A549 (cell line): ENCODE measurements around the gene PSMD8. TPM values are rescaled to one million over a fixed set of nuclear protein-coding genes. Genes with fewer than 3 reads are reported as not detected.
A peak's percentile ranks its signal among the peaks of the same experiment; 100 is the strongest.

Source experiments
- ATAC-seq, 2 experiments: fragments of 200-7000 bp in 1 of 2; fragments of >200 bp in 1 of 2; cut with Nextera tagmentation in 1 of 2; cut with Tn5 transposase in 1 of 2; 3 replicates each; pipeline versions ENCODE4 v1.8.0 to v1.9.1; 2018 to 2020; ENCODE audit warnings: mild to moderate bottlenecking in 1 of 2, moderate library complexity in 1 of 2
- CTCF ChIA-PET: fragments of 300-600 bp; sonication (Branson Sonifier 250); formaldehyde crosslinking; extraction: SDS; loops from one replicate; lab custom pipeline; 2021; ENCODE audit warnings: antibody characterized with exemption, inconsistent platforms; lab: Yijun Ruan, JAX
- POLR2A ChIA-PET: fragments of 350-600 bp; formaldehyde crosslinking; extraction: SDS; loops from one replicate; lab custom pipeline; 2021; ENCODE audit warnings: antibody characterized with exemption, inconsistent platforms; lab: Yijun Ruan, JAX
- DNase-seq, 2 experiments: peaks; one replicate each; pipeline versions ENCODE4 v3.0.0 to v3.0.0-alpha.2; 2011 to 2016; ENCODE audit warnings: low read depth in 1 of 2, low spot score in 1 of 2
- FAIRE-seq: peaks from 2 replicates; lab custom pipeline; 2011; peaks lifted over from hg19 to GRCh38; lab: Jason Lieb, UNC
- H3K27ac ChIP-seq, 2 experiments: fragments of >200 bp; sonication (Bioruptor Twin); formaldehyde crosslinking; 3 replicates each; pipeline ENCODE4 v1.5.1; 2016 to 2017
- H3K4me1 ChIP-seq: fragments of >200 bp; sonication (Bioruptor Twin); formaldehyde crosslinking; 3 replicates; pipeline ENCODE4 v1.6.1; 2016
- H3K4me2 ChIP-seq: fragments of >200 bp; sonication (Bioruptor Twin); formaldehyde crosslinking; 3 replicates; pipeline ENCODE4 v1.6.1; 2016
- H3K4me3 ChIP-seq: fragments of >200 bp; sonication (Bioruptor Twin); formaldehyde crosslinking; 3 replicates; pipeline ENCODE4 v1.5.1; 2016
- H3K9me3 ChIP-seq: fragments of >200 bp; sonication (Bioruptor Twin); formaldehyde crosslinking; 3 replicates; pipeline ENCODE4 v1.6.1; 2016
- BHLHE40 ChIP-seq: IDR thresholded peaks from 2 replicates; pipeline ENCODE4 v1.6.1; 2012; ENCODE audit warnings: low read depth, low read length, inconsistent platforms
- CBX8 ChIP-seq: fragments of 200-600 bp; sonication (generic); IDR thresholded peaks from 2 replicates; pipeline ENCODE4 v1.6.1; 2016
- ESRRA ChIP-seq: fragments of 150-350 bp; IDR thresholded peaks from 2 replicates; pipeline ENCODE4 v1.6.1; 2014; ENCODE audit warnings: mild to moderate bottlenecking, low read length, borderline replicate concordance
- GATA3 ChIP-seq: IDR thresholded peaks from 2 replicates; pipeline ENCODE4 v1.6.1; 2012; ENCODE audit warnings: borderline replicate concordance
- HDAC2 ChIP-seq: fragments of 200-600 bp; sonication (generic); IDR thresholded peaks from 2 replicates; pipeline ENCODE4 v1.6.1; 2016
- HOXA7 ChIP-seq: fragments of 250-450 bp; sonication (Bioruptor Pico); IDR thresholded peaks from 2 replicates; pipeline ENCODE4 v1.5.0; 2020; ENCODE audit warnings: mild to moderate bottlenecking, moderate library complexity
- JUNB ChIP-seq: fragments of >200 bp; sonication (Bioruptor Twin); formaldehyde crosslinking; IDR thresholded peaks from 2 replicates; pipeline ENCODE4 v1.6.1; 2016
- NFE2L2 ChIP-seq: fragments of 150-350 bp; conservative IDR thresholded peaks from 2 replicates; pipeline ENCODE4 v1.6.1; 2014; ENCODE audit warnings: low read length
- NPAS2 ChIP-seq: fragments of 250-450 bp; sonication (Bioruptor Pico); IDR thresholded peaks from 2 replicates; pipeline ENCODE4 v1.8.0; 2022; ENCODE audit warnings: mild to moderate bottlenecking, moderate library complexity, borderline replicate concordance
- NR3C1 ChIP-seq: fragments of >200 bp; sonication (Bioruptor Twin); formaldehyde crosslinking; IDR thresholded peaks from 3 replicates; pipeline ENCODE4 v1.6.1; 2017
- PBX3 ChIP-seq: IDR thresholded peaks from 2 replicates; pipeline ENCODE4 v1.6.1; 2012
- RAD21 ChIP-seq, 2 experiments: fragments of >200 bp in 1 of 2; sonication (Bioruptor Twin) in 1 of 2; formaldehyde crosslinking in 1 of 2; IDR thresholded peaks in 1 of 2; conservative IDR thresholded peaks in 1 of 2; 2 replicates in 1 of 2; 3 replicates in 1 of 2; pipeline ENCODE4 v1.6.1; 2012 to 2018; ENCODE audit warnings: inconsistent platforms in 1 of 2
- WGBS: methylation state at CpG from one replicate; pipeline ENCODE4 v1.1.6; 2017; ENCODE audit errors: missing lambda C conversion rate; 5-methylcytosine and 5-hydroxymethylcytosine counted together
- polyA plus RNA-seq, 4 experiments: library from polyadenylated mRNA; depleted of rRNA in 3 of 4; stranded (reverse); fragments of >200 nt; fragmentation: RNase III in 1 of 4; extraction: RNeasy Plus Mini Kit Qiagen cat#74134 plus additional on column Dnase treatment in 1 of 4; gene quantifications; 2 replicates in 3 of 4; 3 replicates in 1 of 4; pipeline ENCODE4 v1.2.3, GENCODE V29; 2011 to 2017
- TF ChIP-seq, protein P1 (sequence below): fragments of >200 bp; sonication (Bioruptor Twin); formaldehyde crosslinking; IDR thresholded peaks from 3 replicates; pipeline ENCODE4 v1.5.1; 2016
- TF ChIP-seq, protein P2 (sequence below): fragments of 250-450 bp; sonication (Bioruptor Pico); IDR thresholded peaks from 2 replicates; pipeline ENCODE4 v1.5.0; 2021; ENCODE audit warnings: mild to moderate bottlenecking, moderate library complexity, borderline replicate concordance

PSMD8 gene
- polyA plus RNA-seq, 2 of the 4 experiments (the other 2 are of a cell fraction), result 437 to 456 TPM

DNA sequence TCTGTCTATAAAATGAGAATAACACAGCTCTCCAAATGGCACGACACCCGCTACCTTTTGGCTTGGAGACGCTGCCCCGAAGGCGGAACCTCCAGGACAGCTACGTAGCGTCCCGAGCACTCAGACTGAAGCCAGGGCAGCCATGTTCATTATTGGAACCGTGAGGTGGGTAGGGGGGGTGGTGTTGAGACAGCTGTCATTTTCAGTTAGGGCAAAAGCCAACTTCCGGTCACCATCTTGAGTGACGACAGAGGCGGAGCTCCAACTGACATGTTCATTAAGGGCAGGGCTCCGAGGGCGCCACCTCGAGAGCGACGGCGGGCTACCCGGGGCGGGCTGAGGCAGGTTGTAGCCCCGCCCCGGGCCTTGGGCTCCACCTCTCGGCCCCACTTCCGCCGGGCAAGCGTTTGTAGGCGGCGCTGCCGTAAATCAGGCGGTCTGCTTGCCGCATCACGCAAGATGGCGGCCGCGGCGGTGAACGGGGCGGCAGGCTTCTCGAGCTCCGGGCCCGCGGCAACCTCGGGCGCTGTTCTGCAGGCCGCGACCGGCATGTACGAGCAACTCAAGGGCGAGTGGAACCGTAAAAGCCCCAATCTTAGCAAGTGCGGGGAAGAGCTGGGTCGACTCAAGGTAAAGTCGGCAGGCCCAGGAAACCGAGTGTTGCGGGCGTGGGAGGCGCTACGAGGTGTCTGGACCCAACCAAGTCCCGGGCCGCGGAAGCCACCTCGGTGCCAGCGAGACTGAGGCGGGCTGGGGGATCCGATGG is at the start of gene PSMD8 (continued):
- TF ChIP-seq RAD21 (conservative IDR thresholded peaks at IDR 0.05 in 1 of 2, IDR thresholded peaks at IDR 0.05 in 1 of 2), result peak in 1 of 2 experiments; percentile 35; a peak in 3 of 5 replicates
- TF ChIP-seq, all 56 proteins: peak for 21

GRCh38 chr19:38326591-38326990 is 47.8 kb upstream of the PSMD8 start:
- TF ChIP-seq NR3C1, result no peak
- TF ChIP-seq JUNB, result no peak
- no peak for TF ChIP-seq BHLHE40
- no peak for TF ChIP-seq NFE2L2
- TF ChIP-seq GATA3, result no peak
- no peak for TF ChIP-seq ESRRA
- TF ChIP-seq, all 56 proteins: peak for 0
- H3K4me2 ChIP-seq, result no peak overlapping the region
- ATAC-seq, result no peak
- DNase-seq, result no peak
- no peak overlapping the region for H3K4me3 ChIP-seq
- no peak for FAIRE-seq
- no peaks in the 10 kb centered on the region for H3K9me3 ChIP-seq
- CTCF ChIA-PET, result interaction anchor here (0.9 to 20.5 kb wide), 5 partner anchors 8 to 99 kb away, joined by 3 to 1052 read pairs (median 6); partner anchors contain the start of genes CATSPERG and PPP1R14A
- POLR2A ChIA-PET, result no interaction called here
- H3K27ac ChIP-seq, result no peak overlapping the region
- H3K4me1 ChIP-seq, result no peaks in the 10 kb centered on the region
- 86% methylated on average over 22 of the region's 22 CpGs for WGBS

GRCh38 chr19:38329651-38330050 is 44.7 kb upstream of the PSMD8 start:
- CTCF ChIA-PET, result interaction anchor here (0.7 to 20.5 kb wide), 6 partner anchors 26 to 427 kb away, joined by 3 to 1052 read pairs (median 6); partner anchors contain the start of gene PPP1R14A
- Histone ChIP-seq H3K4me2 (no peak overlapping the region), H3K4me1 (no peaks in the 10 kb centered on the region), H3K4me3 (no peak overlapping the region), H3K9me3 (no peaks in the 10 kb centered on the region), H3K27ac (no peak overlapping the region)
- POLR2A ChIA-PET, result interaction anchor here (0.6 kb wide), 1 partner anchor 39 kb away, joined by 3 read pairs; no protein-coding TSS in a partner anchor
- 92% methylated on average over 7 of the region's 7 CpGs for WGBS
- TF ChIP-seq HDAC2 (no peak), HOXA7 (CRISPR knock-in tag) (no peak), NPAS2 (CRISPR knock-in tag) (no peak), PBX3 (no peak)
- TF ChIP-seq, protein P1, sequence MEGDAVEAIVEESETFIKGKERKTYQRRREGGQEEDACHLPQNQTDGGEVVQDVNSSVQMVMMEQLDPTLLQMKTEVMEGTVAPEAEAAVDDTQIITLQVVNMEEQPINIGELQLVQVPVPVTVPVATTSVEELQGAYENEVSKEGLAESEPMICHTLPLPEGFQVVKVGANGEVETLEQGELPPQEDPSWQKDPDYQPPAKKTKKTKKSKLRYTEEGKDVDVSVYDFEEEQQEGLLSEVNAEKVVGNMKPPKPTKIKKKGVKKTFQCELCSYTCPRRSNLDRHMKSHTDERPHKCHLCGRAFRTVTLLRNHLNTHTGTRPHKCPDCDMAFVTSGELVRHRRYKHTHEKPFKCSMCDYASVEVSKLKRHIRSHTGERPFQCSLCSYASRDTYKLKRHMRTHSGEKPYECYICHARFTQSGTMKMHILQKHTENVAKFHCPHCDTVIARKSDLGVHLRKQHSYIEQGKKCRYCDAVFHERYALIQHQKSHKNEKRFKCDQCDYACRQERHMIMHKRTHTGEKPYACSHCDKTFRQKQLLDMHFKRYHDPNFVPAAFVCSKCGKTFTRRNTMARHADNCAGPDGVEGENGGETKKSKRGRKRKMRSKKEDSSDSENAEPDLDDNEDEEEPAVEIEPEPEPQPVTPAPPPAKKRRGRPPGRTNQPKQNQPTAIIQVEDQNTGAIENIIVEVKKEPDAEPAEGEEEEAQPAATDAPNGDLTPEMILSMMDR, result no peak
- DNase-seq, result no peak
- ATAC-seq, result no peak
- no peak for FAIRE-seq

DNA sequence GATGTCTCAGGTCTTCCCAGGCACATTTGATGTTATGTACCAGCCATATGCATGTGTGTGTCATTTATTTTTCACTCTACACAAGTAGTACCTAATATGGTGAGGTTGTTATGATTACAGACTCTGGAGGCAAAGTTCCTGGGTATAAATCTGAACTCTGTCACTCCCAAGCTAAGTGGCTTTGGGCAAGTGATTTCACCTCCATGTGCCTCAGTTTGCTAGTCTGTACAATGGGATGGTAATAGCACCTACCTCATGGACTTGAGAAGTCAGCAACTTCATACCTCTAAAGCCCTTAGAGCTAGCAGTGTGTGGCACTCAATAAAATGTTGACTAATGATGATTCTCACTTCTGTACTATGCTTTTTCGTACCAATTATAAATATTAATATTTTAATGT is 42.6 kb upstream of the PSMD8 start:
- ChIA-PET POLR2A (interaction anchor here (1.2 kb wide), 1 partner anchor 27 kb away, joined by 5 read pairs; no protein-coding TSS in a partner anchor), CTCF (interaction anchor here (1.0 to 20.5 kb wide), 9 partner anchors 12 to 429 kb away, joined by 3 to 1052 read pairs (median 8); partner anchors contain the start of genes C19orf33, KCNK6, PPP1R14A and PSMD8)
- Histone ChIP-seq H3K4me1 (0 out of 3 replicates have a peak, but pooled peaks cover 4% of the 10 kb centered on the region), H3K4me3 (no peak overlapping the region), H3K27ac (no peak overlapping the region), H3K9me3 (no peaks in the 10 kb centered on the region), H3K4me2 (no peak overlapping the region)
- DNase-seq (no peak), ATAC-seq (no peak), FAIRE-seq (peak; percentile 96)
- WGBS, result 64% methylated on average over 1 of the region's 1 CpG
- no peak for TF ChIP-seq CBX8
- TF ChIP-seq, protein P2, sequence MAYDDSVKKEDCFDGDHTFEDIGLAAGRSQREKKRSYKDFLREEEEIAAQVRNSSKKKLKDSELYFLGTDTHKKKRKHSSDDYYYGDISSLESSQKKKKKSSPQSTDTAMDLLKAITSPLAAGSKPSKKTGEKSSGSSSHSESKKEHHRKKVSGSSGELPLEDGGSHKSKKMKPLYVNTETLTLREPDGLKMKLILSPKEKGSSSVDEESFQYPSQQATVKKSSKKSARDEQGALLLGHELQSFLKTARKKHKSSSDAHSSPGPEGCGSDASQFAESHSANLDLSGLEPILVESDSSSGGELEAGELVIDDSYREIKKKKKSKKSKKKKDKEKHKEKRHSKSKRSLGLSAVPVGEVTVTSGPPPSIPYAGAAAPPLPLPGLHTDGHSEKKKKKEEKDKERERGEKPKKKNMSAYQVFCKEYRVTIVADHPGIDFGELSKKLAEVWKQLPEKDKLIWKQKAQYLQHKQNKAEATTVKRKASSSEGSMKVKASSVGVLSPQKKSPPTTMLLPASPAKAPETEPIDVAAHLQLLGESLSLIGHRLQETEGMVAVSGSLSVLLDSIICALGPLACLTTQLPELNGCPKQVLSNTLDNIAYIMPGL (CRISPR knock-in tag), result no peak
